ENCODE data around the gene DAG1. TPM values are rescaled to one million over a fixed set of nuclear protein-coding genes. Genes with fewer than 3 reads are reported as not detected.

Gene DAG1
- total RNA-seq, 1 experiment from 2014 or later: 36.5 TPM

- H3K4me1 ChIP-seq (ENCODE audit: insufficient read depth, low read length, poor library complexity, severe bottlenecking): no peaks in the 10 kb centered on the region
- ChIA-PET POLR2A (ENCODE audit: low non-redundant PET) (no interaction called here), CTCF (no interaction called here)
- no peaks in the 10 kb centered on the region for H3K27me3 ChIP-seq (replicated peaks; ENCODE audit: insufficient read depth, low read depth, low read length, poor library complexity)
- no peak for DNase-seq (ENCODE audit: low spot score)
- H3K9me3 ChIP-seq (ENCODE audit: low read depth, low read length, poor library complexity, severe bottlenecking): no peaks in the 10 kb centered on the region
- no peak overlapping the region for H3K4me3 ChIP-seq (ENCODE audit: low read depth, low read length, poor library complexity, severe bottlenecking)
- no peak for TF ChIP-seq CTCF (conservative IDR thresholded peaks at IDR 0.05; ENCODE audit: low read depth, low read length)
- TF ChIP-seq EZH2 (IDR thresholded peaks at IDR 0.05; ENCODE audit: borderline replicate concordance, low read depth, low read length, poor library complexity, severe bottlenecking): no peak
- no peaks in the 10 kb centered on the region for H3K36me3 ChIP-seq (ENCODE audit: insufficient read depth, low read length, poor library complexity, severe bottlenecking)
- no TSS peak for BruUV-seq (replicated peaks)
- H3K27ac ChIP-seq (ENCODE audit: low read depth, low read length, poor library complexity, severe bottlenecking): no peak overlapping the region
- intact Hi-C loops (cut with micrococcal nuclease; ENCODE audit: unreplicated experiment): no loop called here
Observed at GRCh38 chr3:49518016-49518415, 47.9 kb downstream of the DAG1 start.

GRCh38 chr3:49518441-49518840 lies 48.4 kb downstream of the DAG1 start:
- TF ChIP-seq CTCF (conservative IDR thresholded peaks at IDR 0.05; ENCODE audit: low read depth, low read length) (no peak), EZH2 (IDR thresholded peaks at IDR 0.05; ENCODE audit: borderline replicate concordance, low read depth, low read length, poor library complexity, severe bottlenecking) (no peak)
- no peaks in the 10 kb centered on the region for H3K36me3 ChIP-seq (ENCODE audit: insufficient read depth, low read length, poor library complexity, severe bottlenecking)
- H3K4me3 ChIP-seq (ENCODE audit: low read depth, low read length, poor library complexity, severe bottlenecking): no peak overlapping the region
- H3K27ac ChIP-seq (ENCODE audit: low read depth, low read length, poor library complexity, severe bottlenecking): no peak overlapping the region
- intact Hi-C loops (cut with micrococcal nuclease; ENCODE audit: unreplicated experiment): no loop called here
- H3K9me3 ChIP-seq (ENCODE audit: low read depth, low read length, poor library complexity, severe bottlenecking): no peaks in the 10 kb centered on the region
- no TSS peak for BruUV-seq (replicated peaks)
- ChIA-PET POLR2A (ENCODE audit: low non-redundant PET) (no interaction called here), CTCF (no interaction called here)
- no peak for DNase-seq (ENCODE audit: low spot score)
- no peaks in the 10 kb centered on the region for H3K4me1 ChIP-seq (ENCODE audit: insufficient read depth, low read length, poor library complexity, severe bottlenecking)
- H3K27me3 ChIP-seq (replicated peaks; ENCODE audit: insufficient read depth, low read depth, low read length, poor library complexity): no peaks in the 10 kb centered on the region

- Histone ChIP-seq H3K36me3 (ENCODE audit: insufficient read depth, low read length, poor library complexity, severe bottlenecking) (no peaks in the 10 kb centered on the region), H3K4me1 (ENCODE audit: insufficient read depth, low read length, poor library complexity, severe bottlenecking) (no peaks in the 10 kb centered on the region), H3K27ac (ENCODE audit: low read depth, low read length, poor library complexity, severe bottlenecking) (no peak overlapping the region), H3K4me3 (ENCODE audit: low read depth, low read length, poor library complexity, severe bottlenecking) (no peak overlapping the region), H3K27me3 (replicated peaks; ENCODE audit: insufficient read depth, low read depth, low read length, poor library complexity) (no peaks in the 10 kb centered on the region), H3K9me3 (ENCODE audit: low read depth, low read length, poor library complexity, severe bottlenecking) (no peaks in the 10 kb centered on the region)
- TF ChIP-seq CTCF (conservative IDR thresholded peaks at IDR 0.05; ENCODE audit: low read depth, low read length): no peak
- TF ChIP-seq EZH2 (IDR thresholded peaks at IDR 0.05; ENCODE audit: borderline replicate concordance, low read depth, low read length, poor library complexity, severe bottlenecking): no peak
- ChIA-PET POLR2A (ENCODE audit: low non-redundant PET) (no interaction called here), CTCF (no interaction called here)
- intact Hi-C loops (cut with micrococcal nuclease; ENCODE audit: unreplicated experiment): no loop called here
- DNase-seq (ENCODE audit: low spot score): no peak
- BruUV-seq (replicated peaks): no TSS peak
Observed at GRCh38 chr3:49519296-49519695, 49.2 kb downstream of the DAG1 start.
